Activated CD8-positive, alpha-beta T cell treated with anti-CD3 and anti-CD28 coated beads, Interleukin-2, amount 10 ng/mL, durations not matched to agents 7 days and 5 days (primary cell): Measurements from ENCODE around the gene MYO1G. TPM values are rescaled to one million over a fixed set of nuclear protein-coding genes. Genes with fewer than 3 reads are reported as not detected.
"Not testable (repeated sequence)": the region's sequence is repeated elsewhere in the genome, so short reads cannot be mapped to it uniquely, and the experiment has no call there.

ENCODE experiments used
- ATAC-seq: fragments of 150-1000 bp; cut with Tn5 transposase; one replicate; pipeline ENCODE4 v1.10.0; 2021; ENCODE audit warnings: moderate library complexity
- CTCF ChIA-PET: fragments of 350-600 bp; sonication (Branson Sonifier 250); formaldehyde crosslinking; loops from one replicate; lab custom pipeline; 2021; ENCODE audit warnings: antibody characterized with exemption; lab: Charles Lee
- POLR2A ChIA-PET: fragments of 350-600 bp; sonication (Branson Sonifier 250); formaldehyde crosslinking; loops from one replicate; lab custom pipeline; 2021; ENCODE audit warnings: antibody characterized with exemption; lab: Charles Lee
- DNase-seq: peaks from one replicate; pipeline ENCODE4 v3.0.0-alpha.2; 2020
- H3K27ac Mint-ChIP-seq: one replicate; pipeline ENCODE4 v1.8.0; 2021; ENCODE audit warnings: mild to moderate bottlenecking, mixed read lengths
- H3K27me3 Mint-ChIP-seq: one replicate; pipeline ENCODE4 v1.8.0; 2021; ENCODE audit warnings: low read depth, mixed read lengths
- H3K36me3 Mint-ChIP-seq: one replicate; pipeline ENCODE4 v1.8.0; 2021; ENCODE audit warnings: low read depth, mixed read lengths
- H3K4me1 Mint-ChIP-seq: one replicate; pipeline ENCODE4 v1.8.0; 2021; ENCODE audit warnings: low read depth, mixed read lengths
- H3K4me3 Mint-ChIP-seq: one replicate; pipeline ENCODE4 v1.8.0; 2021; ENCODE audit warnings: mild to moderate bottlenecking, mixed read lengths
- H3K9me3 Mint-ChIP-seq: one replicate; pipeline ENCODE4 v1.8.0; 2022; ENCODE audit warnings: mixed read lengths; ENCODE audit not compliant: insufficient read depth
- total RNA-seq, 2 experiments: library from RNA; stranded (reverse); gene quantifications; one replicate each; pipeline ENCODE4 v1.2.3, GENCODE V29; 2021

Gene MYO1G
- total RNA-seq, 2 experiments from 2014 or later, result 435 to 453 TPM

GRCh38 chr7:44956157-44956766 lies 22.6 kb downstream of the MYO1G start:
- ATAC-seq (no peak), DNase-seq (no peak)
- ChIA-PET POLR2A (interaction anchor here (0.7 to 3.8 kb wide), 6 partner anchors 8 to 375 kb away, joined by 3 to 23 read pairs (median 4); partner anchors contain the start of gene TMED4), CTCF (no interaction called here)
- Mint-ChIP-seq H3K4me3 (no peak overlapping the region), H3K27me3 (peaks cover 20% of the 10 kb centered on the region), H3K27ac (no peak overlapping the region), H3K4me1 (peaks cover 18% of the 10 kb centered on the region), H3K9me3 (no peaks in the 10 kb centered on the region), H3K36me3 (peaks cover 9% of the 10 kb centered on the region)

GRCh38 chr7:44955733-44956132 lies 23.1 kb downstream of the MYO1G start:
- H3K27me3 Mint-ChIP-seq, result peaks cover 24% of the 10 kb centered on the region
- ATAC-seq (no peak), DNase-seq (no peak)
- no peaks in the 10 kb centered on the region for H3K9me3 Mint-ChIP-seq
- H3K27ac Mint-ChIP-seq, result no peak overlapping the region
- no peak overlapping the region for H3K4me3 Mint-ChIP-seq
- CTCF ChIA-PET, result interaction anchor here (0.5 kb wide), 1 partner anchor 78 kb away, joined by 3 read pairs; no protein-coding TSS in a partner anchor
- H3K4me1 Mint-ChIP-seq, result peaks cover 18% of the 10 kb centered on the region
- POLR2A ChIA-PET, result interaction anchor here (0.7 to 3.8 kb wide), 10 partner anchors 9 to 157 kb away, joined by 3 to 23 read pairs (median 4); partner anchors contain the start of genes H2AZ2 and MYO1G
- H3K36me3 Mint-ChIP-seq, result peaks cover 9% of the 10 kb centered on the region

GRCh38 chr7:44953156-44953555 lies 25.7 kb downstream of the MYO1G start:
- ATAC-seq (no peak), DNase-seq (no peak)
- ChIA-PET CTCF (no interaction called here), POLR2A (interaction anchor here (0.6 to 1.3 kb wide), 3 partner anchors 13 to 69 kb away, joined by 3 read pairs; no protein-coding TSS in a partner anchor)
- no peaks in the 10 kb centered on the region for H3K4me1 Mint-ChIP-seq
- H3K9me3 Mint-ChIP-seq, result no peaks in the 10 kb centered on the region
- H3K4me3 Mint-ChIP-seq, result no peak overlapping the region
- peaks cover 37% of the 10 kb centered on the region for H3K27me3 Mint-ChIP-seq
- H3K36me3 Mint-ChIP-seq, result no peaks in the 10 kb centered on the region
- no peak overlapping the region for H3K27ac Mint-ChIP-seq

GRCh38 chr7:44949303-44949702 lies 29.5 kb downstream of the MYO1G start:
- ChIA-PET POLR2A (no interaction called here), CTCF (no interaction called here)
- Mint-ChIP-seq H3K36me3 (no peaks in the 10 kb centered on the region), H3K27ac (no peak overlapping the region), H3K27me3 (peaks cover 44% of the 10 kb centered on the region), H3K4me3 (no peak overlapping the region), H3K9me3 (no peaks in the 10 kb centered on the region), H3K4me1 (no peaks in the 10 kb centered on the region)
- no peak for DNase-seq
- ATAC-seq, result no peak

GRCh38 chr7:44945479-44945878 lies 33.3 kb downstream of the MYO1G start:
- ChIA-PET CTCF (no interaction called here), POLR2A (no interaction called here)
- DNase-seq (no peak), ATAC-seq (no peak)
- Mint-ChIP-seq H3K36me3 (no peaks in the 10 kb centered on the region), H3K4me3 (no peak overlapping the region), H3K4me1 (no peaks in the 10 kb centered on the region), H3K27me3 (peaks cover 28% of the 10 kb centered on the region), H3K9me3 (no peaks in the 10 kb centered on the region), H3K27ac (no peak overlapping the region)

- no peaks in the 10 kb centered on the region for H3K4me1 Mint-ChIP-seq
- CTCF ChIA-PET, result no interaction called here
- H3K36me3 Mint-ChIP-seq, result no peaks in the 10 kb centered on the region
- H3K9me3 Mint-ChIP-seq, result no peaks in the 10 kb centered on the region
- POLR2A ChIA-PET, result no interaction called here
- no peak overlapping the region for H3K4me3 Mint-ChIP-seq
- no peak overlapping the region for H3K27ac Mint-ChIP-seq
- ATAC-seq, result no peak
- no peak for DNase-seq
- H3K27me3 Mint-ChIP-seq, result peaks cover 25% of the 10 kb centered on the region
Observed at GRCh38 chr7:44944821-44945220, 34.0 kb downstream of the MYO1G start.

- H3K4me3 Mint-ChIP-seq, result no peak overlapping the region
- H3K9me3 Mint-ChIP-seq, result no peaks in the 10 kb centered on the region
- H3K36me3 Mint-ChIP-seq, result no peaks in the 10 kb centered on the region
- no peaks in the 10 kb centered on the region for H3K4me1 Mint-ChIP-seq
- ATAC-seq (no peak), DNase-seq (no peak)
- peaks cover 23% of the 10 kb centered on the region for H3K27me3 Mint-ChIP-seq
- ChIA-PET POLR2A (no interaction called here), CTCF (interaction anchor here (0.9 kb wide), 1 partner anchor 87 kb away, joined by 3 read pairs; no protein-coding TSS in a partner anchor)
- H3K27ac Mint-ChIP-seq, result no peak overlapping the region
Observed at GRCh38 chr7:44943631-44944030, 35.2 kb downstream of the MYO1G start.

- H3K27me3 Mint-ChIP-seq, result peaks cover 26% of the 10 kb centered on the region
- H3K9me3 Mint-ChIP-seq, result no peaks in the 10 kb centered on the region
- CTCF ChIA-PET, result no interaction called here
- no peak for DNase-seq
- POLR2A ChIA-PET, result interaction anchor here (1.5 kb wide), 1 partner anchor 39 kb away, joined by 4 read pairs; no protein-coding TSS in a partner anchor
- ATAC-seq, result no peak
- H3K27ac Mint-ChIP-seq, result no peak overlapping the region
- no peaks in the 10 kb centered on the region for H3K36me3 Mint-ChIP-seq
- H3K4me3 Mint-ChIP-seq, result no peak overlapping the region
- H3K4me1 Mint-ChIP-seq, result peaks cover 8% of the 10 kb centered on the region
Observed at GRCh38 chr7:44937426-44937825, 41.4 kb downstream of the MYO1G start.

- Mint-ChIP-seq H3K27me3 (peaks cover 26% of the 10 kb centered on the region), H3K36me3 (no peaks in the 10 kb centered on the region), H3K9me3 (no peaks in the 10 kb centered on the region), H3K27ac (no peak overlapping the region), H3K4me1 (peaks cover 8% of the 10 kb centered on the region), H3K4me3 (no peak overlapping the region)
- no peak for DNase-seq
- ChIA-PET POLR2A (interaction anchor here (1.5 kb wide), 1 partner anchor 40 kb away, joined by 4 read pairs; no protein-coding TSS in a partner anchor), CTCF (no interaction called here)
- ATAC-seq, result no peak
Observed at GRCh38 chr7:44936322-44936721, 42.5 kb downstream of the MYO1G start.

- ChIA-PET POLR2A (no interaction called here), CTCF (no interaction called here)
- no peaks in the 10 kb centered on the region for H3K9me3 Mint-ChIP-seq
- DNase-seq (no peak), ATAC-seq (no peak)
- peaks cover 8% of the 10 kb centered on the region for H3K4me1 Mint-ChIP-seq
- H3K36me3 Mint-ChIP-seq, result no peaks in the 10 kb centered on the region
- peaks cover 24% of the 10 kb centered on the region for H3K27me3 Mint-ChIP-seq
- no peak overlapping the region for H3K27ac Mint-ChIP-seq
- H3K4me3 Mint-ChIP-seq, result no peak overlapping the region
Observed at GRCh38 chr7:44935583-44935982, 43.2 kb downstream of the MYO1G start.

- Mint-ChIP-seq H3K4me3 (no peak overlapping the region), H3K27me3 (peaks cover 24% of the 10 kb centered on the region), H3K4me1 (peaks cover 8% of the 10 kb centered on the region), H3K9me3 (no peaks in the 10 kb centered on the region), H3K36me3 (no peaks in the 10 kb centered on the region), H3K27ac (peak overlapping the region; percentile 33)
- CTCF ChIA-PET, result no interaction called here
- no peak for DNase-seq
- POLR2A ChIA-PET, result no interaction called here
- no peak for ATAC-seq
Observed at GRCh38 chr7:44935016-44935415, 43.8 kb downstream of the MYO1G start.

- POLR2A ChIA-PET, DNase-seq, H3K4me1 Mint-ChIP-seq, CTCF ChIA-PET, H3K4me3 Mint-ChIP-seq, H3K36me3 Mint-ChIP-seq, ATAC-seq, H3K9me3 Mint-ChIP-seq: not testable (repeated sequence)
- peaks cover 24% of the 10 kb centered on the region for H3K27me3 Mint-ChIP-seq
- peak overlapping the region; percentile 33 for H3K27ac Mint-ChIP-seq
Observed at GRCh38 chr7:44934510-44934909, 44.3 kb downstream of the MYO1G start.
